ENCODE measurements around the gene CHST8. TPM values are rescaled to one million over a fixed set of nuclear protein-coding genes. Genes with fewer than 3 reads are reported as not detected.

Gene CHST8
- total and polyA plus RNA-seq, 2 experiments from 2014 or later: 9.3 to 38.2 TPM

DNA sequence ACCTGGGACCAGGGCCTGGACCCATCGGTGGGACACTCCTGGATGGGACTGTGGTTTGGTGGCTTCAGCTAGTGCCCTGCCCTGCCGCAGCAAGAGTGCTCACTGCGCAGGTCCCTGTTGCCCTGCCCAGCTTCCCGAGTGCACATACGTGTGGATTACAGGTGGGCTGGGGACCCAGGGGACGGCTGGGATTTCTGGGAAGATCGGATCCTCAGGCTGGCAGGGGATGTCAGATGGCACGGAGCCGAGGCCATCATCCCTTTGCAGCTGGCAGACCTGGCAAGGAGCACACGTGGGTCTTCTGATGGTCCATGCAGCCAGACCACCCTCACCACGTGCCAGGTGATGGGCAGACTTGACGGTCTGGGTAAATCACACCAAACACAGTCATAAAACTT is 69.3 kb downstream of the CHST8 start:
- H3K27ac ChIP-seq (ENCODE audit: low read depth): no peak overlapping the region
- DNase-seq (ENCODE audit: low spot score) (no peak), ATAC-seq (no peak)
- no peaks in the 10 kb centered on the region for H3K27me3 ChIP-seq (ENCODE audit: insufficient read depth)
- no peaks in the 10 kb centered on the region for H3K9me2 ChIP-seq (ENCODE audit: insufficient read depth)
- no peak overlapping the region for H2AFZ ChIP-seq
- Mint-ChIP-seq H3K36me3 (ENCODE audit: low read depth) (no peaks in the 10 kb centered on the region; the same call in 2 of the 3 replicates), H3K27me3 (ENCODE audit: insufficient read depth, low read depth, poor library complexity) (peaks cover 4% of the 10 kb centered on the region), H3K9me3 (no peaks in the 10 kb centered on the region), H3K4me1 (peaks cover 11% of the 10 kb centered on the region), H3K27ac (no peak overlapping the region), H3K4me3 (no peak overlapping the region)
- no peaks in the 10 kb centered on the region for H3K36me3 ChIP-seq (ENCODE audit: insufficient read depth)
- H3K4me2 ChIP-seq: no peak overlapping the region
- no peaks in the 10 kb centered on the region for H3F3A ChIP-seq (replicated peaks; ENCODE audit: low read depth)
- no peak overlapping the region for H3K4me3 ChIP-seq
- no peaks in the 10 kb centered on the region for H3K79me2 ChIP-seq (replicated peaks; ENCODE audit: insufficient read depth)
- H3K4me1 ChIP-seq (ENCODE audit: insufficient read depth): no peaks in the 10 kb centered on the region
- TF ChIP-seq, protein P1, sequence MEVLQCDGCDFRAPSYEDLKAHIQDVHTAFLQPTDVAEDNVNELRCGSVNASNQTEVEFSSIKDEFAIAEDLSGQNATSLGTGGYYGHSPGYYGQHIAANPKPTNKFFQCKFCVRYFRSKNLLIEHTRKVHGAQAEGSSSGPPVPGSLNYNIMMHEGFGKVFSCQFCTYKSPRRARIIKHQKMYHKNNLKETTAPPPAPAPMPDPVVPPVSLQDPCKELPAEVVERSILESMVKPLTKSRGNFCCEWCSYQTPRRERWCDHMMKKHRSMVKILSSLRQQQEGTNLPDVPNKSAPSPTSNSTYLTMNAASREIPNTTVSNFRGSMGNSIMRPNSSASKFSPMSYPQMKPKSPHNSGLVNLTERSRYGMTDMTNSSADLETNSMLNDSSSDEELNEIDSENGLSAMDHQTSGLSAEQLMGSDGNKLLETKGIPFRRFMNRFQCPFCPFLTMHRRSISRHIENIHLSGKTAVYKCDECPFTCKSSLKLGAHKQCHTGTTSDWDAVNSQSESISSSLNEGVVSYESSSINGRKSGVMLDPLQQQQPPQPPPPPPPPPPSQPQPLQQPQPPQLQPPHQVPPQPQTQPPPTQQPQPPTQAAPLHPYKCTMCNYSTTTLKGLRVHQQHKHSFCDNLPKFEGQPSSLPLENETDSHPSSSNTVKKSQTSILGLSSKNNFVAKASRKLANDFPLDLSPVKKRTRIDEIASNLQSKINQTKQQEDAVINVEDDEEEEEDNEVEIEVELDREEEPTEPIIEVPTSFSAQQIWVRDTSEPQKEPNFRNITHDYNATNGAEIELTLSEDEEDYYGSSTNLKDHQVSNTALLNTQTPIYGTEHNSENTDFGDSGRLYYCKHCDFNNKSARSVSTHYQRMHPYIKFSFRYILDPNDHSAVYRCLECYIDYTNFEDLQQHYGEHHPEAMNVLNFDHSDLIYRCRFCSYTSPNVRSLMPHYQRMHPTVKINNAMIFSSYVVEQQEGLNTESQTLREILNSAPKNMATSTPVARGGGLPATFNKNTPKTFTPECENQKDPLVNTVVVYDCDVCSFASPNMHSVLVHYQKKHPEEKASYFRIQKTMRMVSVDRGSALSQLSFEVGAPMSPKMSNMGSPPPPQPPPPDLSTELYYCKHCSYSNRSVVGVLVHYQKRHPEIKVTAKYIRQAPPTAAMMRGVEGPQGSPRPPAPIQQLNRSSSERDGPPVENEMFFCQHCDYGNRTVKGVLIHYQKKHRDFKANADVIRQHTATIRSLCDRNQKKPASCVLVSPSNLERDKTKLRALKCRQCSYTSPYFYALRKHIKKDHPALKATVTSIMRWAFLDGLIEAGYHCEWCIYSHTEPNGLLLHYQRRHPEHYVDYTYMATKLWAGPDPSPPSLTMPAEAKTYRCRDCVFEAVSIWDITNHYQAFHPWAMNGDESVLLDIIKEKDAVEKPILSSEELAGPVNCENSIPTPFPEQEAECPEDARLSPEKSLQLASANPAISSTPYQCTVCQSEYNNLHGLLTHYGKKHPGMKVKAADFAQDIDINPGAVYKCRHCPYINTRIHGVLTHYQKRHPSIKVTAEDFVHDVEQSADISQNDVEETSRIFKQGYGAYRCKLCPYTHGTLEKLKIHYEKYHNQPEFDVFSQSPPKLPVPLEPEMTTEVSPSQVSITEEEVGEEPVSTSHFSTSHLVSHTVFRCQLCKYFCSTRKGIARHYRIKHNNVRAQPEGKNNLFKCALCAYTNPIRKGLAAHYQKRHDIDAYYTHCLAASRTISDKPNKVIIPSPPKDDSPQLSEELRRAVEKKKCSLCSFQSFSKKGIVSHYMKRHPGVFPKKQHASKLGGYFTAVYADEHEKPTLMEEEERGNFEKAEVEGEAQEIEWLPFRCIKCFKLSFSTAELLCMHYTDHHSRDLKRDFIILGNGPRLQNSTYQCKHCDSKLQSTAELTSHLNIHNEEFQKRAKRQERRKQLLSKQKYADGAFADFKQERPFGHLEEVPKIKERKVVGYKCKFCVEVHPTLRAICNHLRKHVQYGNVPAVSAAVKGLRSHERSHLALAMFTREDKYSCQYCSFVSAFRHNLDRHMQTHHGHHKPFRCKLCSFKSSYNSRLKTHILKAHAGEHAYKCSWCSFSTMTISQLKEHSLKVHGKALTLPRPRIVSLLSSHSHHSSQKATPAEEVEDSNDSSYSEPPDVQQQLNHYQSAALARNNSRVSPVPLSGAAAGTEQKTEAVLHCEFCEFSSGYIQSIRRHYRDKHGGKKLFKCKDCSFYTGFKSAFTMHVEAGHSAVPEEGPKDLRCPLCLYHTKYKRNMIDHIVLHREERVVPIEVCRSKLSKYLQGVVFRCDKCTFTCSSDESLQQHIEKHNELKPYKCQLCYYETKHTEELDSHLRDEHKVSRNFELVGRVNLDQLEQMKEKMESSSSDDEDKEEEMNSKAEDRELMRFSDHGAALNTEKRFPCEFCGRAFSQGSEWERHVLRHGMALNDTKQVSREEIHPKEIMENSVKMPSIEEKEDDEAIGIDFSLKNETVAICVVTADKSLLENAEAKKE (CRISPR knock-in tag; IDR thresholded peaks at IDR 0.05): no peak
- TF ChIP-seq EZH2 (IDR thresholded peaks at IDR 0.05; ENCODE audit: low read depth, unreplicated experiment) (no peak), JUNB (IDR thresholded peaks at IDR 0.05; ENCODE audit: unreplicated experiment) (no peak), NANOG (IDR thresholded peaks at IDR 0.05; ENCODE audit: borderline replicate concordance) (no peak), CREB1 (CRISPR knock-in tag; IDR thresholded peaks at IDR 0.05; ENCODE audit: low read depth) (no peak), ZNF114 (CRISPR knock-in tag; IDR thresholded peaks at IDR 0.05) (no peak), ZNF331 (CRISPR knock-in tag; IDR thresholded peaks at IDR 0.05; ENCODE audit: low read depth) (no peak), STAT1 (IDR thresholded peaks at IDR 0.05; ENCODE audit: unreplicated experiment) (no peak), POLR2AphosphoS5 (IDR thresholded peaks at IDR 0.05; ENCODE audit: low read depth) (no peak), EZH2phosphoT487 (IDR thresholded peaks at IDR 0.05; ENCODE audit: unreplicated experiment) (no peak)
- TF ChIP-seq, protein P2, sequence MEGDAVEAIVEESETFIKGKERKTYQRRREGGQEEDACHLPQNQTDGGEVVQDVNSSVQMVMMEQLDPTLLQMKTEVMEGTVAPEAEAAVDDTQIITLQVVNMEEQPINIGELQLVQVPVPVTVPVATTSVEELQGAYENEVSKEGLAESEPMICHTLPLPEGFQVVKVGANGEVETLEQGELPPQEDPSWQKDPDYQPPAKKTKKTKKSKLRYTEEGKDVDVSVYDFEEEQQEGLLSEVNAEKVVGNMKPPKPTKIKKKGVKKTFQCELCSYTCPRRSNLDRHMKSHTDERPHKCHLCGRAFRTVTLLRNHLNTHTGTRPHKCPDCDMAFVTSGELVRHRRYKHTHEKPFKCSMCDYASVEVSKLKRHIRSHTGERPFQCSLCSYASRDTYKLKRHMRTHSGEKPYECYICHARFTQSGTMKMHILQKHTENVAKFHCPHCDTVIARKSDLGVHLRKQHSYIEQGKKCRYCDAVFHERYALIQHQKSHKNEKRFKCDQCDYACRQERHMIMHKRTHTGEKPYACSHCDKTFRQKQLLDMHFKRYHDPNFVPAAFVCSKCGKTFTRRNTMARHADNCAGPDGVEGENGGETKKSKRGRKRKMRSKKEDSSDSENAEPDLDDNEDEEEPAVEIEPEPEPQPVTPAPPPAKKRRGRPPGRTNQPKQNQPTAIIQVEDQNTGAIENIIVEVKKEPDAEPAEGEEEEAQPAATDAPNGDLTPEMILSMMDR (conservative IDR thresholded peaks at IDR 0.05; ENCODE audit: low read depth in 2 of 2): no peak
- TF ChIP-seq, protein P3, sequence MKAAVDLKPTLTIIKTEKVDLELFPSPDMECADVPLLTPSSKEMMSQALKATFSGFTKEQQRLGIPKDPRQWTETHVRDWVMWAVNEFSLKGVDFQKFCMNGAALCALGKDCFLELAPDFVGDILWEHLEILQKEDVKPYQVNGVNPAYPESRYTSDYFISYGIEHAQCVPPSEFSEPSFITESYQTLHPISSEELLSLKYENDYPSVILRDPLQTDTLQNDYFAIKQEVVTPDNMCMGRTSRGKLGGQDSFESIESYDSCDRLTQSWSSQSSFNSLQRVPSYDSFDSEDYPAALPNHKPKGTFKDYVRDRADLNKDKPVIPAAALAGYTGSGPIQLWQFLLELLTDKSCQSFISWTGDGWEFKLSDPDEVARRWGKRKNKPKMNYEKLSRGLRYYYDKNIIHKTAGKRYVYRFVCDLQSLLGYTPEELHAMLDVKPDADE (IDR thresholded peaks at IDR 0.05): no peak
- TF ChIP-seq, protein P4, sequence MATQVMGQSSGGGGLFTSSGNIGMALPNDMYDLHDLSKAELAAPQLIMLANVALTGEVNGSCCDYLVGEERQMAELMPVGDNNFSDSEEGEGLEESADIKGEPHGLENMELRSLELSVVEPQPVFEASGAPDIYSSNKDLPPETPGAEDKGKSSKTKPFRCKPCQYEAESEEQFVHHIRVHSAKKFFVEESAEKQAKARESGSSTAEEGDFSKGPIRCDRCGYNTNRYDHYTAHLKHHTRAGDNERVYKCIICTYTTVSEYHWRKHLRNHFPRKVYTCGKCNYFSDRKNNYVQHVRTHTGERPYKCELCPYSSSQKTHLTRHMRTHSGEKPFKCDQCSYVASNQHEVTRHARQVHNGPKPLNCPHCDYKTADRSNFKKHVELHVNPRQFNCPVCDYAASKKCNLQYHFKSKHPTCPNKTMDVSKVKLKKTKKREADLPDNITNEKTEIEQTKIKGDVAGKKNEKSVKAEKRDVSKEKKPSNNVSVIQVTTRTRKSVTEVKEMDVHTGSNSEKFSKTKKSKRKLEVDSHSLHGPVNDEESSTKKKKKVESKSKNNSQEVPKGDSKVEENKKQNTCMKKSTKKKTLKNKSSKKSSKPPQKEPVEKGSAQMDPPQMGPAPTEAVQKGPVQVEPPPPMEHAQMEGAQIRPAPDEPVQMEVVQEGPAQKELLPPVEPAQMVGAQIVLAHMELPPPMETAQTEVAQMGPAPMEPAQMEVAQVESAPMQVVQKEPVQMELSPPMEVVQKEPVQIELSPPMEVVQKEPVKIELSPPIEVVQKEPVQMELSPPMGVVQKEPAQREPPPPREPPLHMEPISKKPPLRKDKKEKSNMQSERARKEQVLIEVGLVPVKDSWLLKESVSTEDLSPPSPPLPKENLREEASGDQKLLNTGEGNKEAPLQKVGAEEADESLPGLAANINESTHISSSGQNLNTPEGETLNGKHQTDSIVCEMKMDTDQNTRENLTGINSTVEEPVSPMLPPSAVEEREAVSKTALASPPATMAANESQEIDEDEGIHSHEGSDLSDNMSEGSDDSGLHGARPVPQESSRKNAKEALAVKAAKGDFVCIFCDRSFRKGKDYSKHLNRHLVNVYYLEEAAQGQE (IDR thresholded peaks at IDR 0.05; ENCODE audit: unreplicated experiment): no peak
- no peaks in the 10 kb centered on the region; the same call in 1 of the 2 replicates for H4K20me1 ChIP-seq (replicated peaks; ENCODE audit: insufficient read depth)

Data from GM23338 (cell line).